H1 (cell line): ENCODE data around the gene MAP2K7.
A peak's percentile ranks its signal among the peaks of the same experiment; 100 is the strongest.

Experiments
- CHD2 ChIP-seq: IDR thresholded peaks from 2 replicates; pipeline ENCODE4 v1.6.1; 2012; ENCODE audit warnings: low read length, improper control_type of control experiment
- EP300 ChIP-seq, 2 experiments: IDR thresholded peaks; 1 replicate in 1 of 2; 2 replicates in 1 of 2; pipeline ENCODE4 v1.6.1; 2011 to 2012; ENCODE audit warnings: low read depth in 2 of 2, low read length in 2 of 2, mild to moderate bottlenecking in 2 of 2, borderline replicate concordance in 1 of 2, inconsistent platforms in 1 of 2, moderate library complexity in 1 of 2
- EZH2 ChIP-seq: fragments of 200-600 bp; sonication (generic); IDR thresholded peaks from 2 replicates; pipeline ENCODE4 v1.7.1; 2012; ENCODE audit warnings: low read depth, mild to moderate bottlenecking, moderate library complexity, low read length, inconsistent platforms; ENCODE audit not compliant: severe bottlenecking
- HDAC2 ChIP-seq, 2 experiments: fragments of 300-600 bp in 1 of 2; sonication (generic) in 1 of 2; IDR thresholded peaks; 2 replicates each; pipeline ENCODE4 v1.6.1; 2011 to 2012; ENCODE audit warnings: low read depth in 2 of 2, low read length in 2 of 2, mild to moderate bottlenecking in 2 of 2, moderate library complexity in 2 of 2, borderline replicate concordance in 1 of 2, inconsistent platforms in 1 of 2
- JUND ChIP-seq: IDR thresholded peaks from 2 replicates; pipeline ENCODE4 v1.6.1; 2011; ENCODE audit warnings: mild to moderate bottlenecking, improper control_type of control experiment, low read length
- KDM1A ChIP-seq: fragments of 200-600, 300-600 bp; sonication (generic); IDR thresholded peaks from 2 replicates; pipeline ENCODE4 v1.7.1; 2016; ENCODE audit warnings: mild to moderate bottlenecking, low read length, borderline replicate concordance
- NRF1 ChIP-seq: IDR thresholded peaks from 2 replicates; pipeline ENCODE4 v1.6.1; 2011; ENCODE audit warnings: mild to moderate bottlenecking, low read depth, low read length, improper control_type of control experiment
- POLR2A ChIP-seq, 2 experiments: IDR thresholded peaks; 1 replicate in 1 of 2; 2 replicates in 1 of 2; pipeline ENCODE4 v1.6.1; 2011; ENCODE audit warnings: low read depth in 2 of 2, low read length in 2 of 2, mild to moderate bottlenecking in 2 of 2; ENCODE audit errors: control extremely low read depth in 1 of 2
- RAD21 ChIP-seq, 2 experiments: IDR thresholded peaks in 1 of 2; conservative IDR thresholded peaks in 1 of 2; 2 replicates each; pipeline ENCODE4 v1.6.1; 2011; ENCODE audit warnings: low read depth in 2 of 2, low read length in 2 of 2, improper control_type of control experiment in 1 of 2, inconsistent platforms in 1 of 2, mild to moderate bottlenecking in 1 of 2, moderate library complexity in 1 of 2
- ZNF274 ChIP-seq: IDR thresholded peaks from 2 replicates; pipeline ENCODE4 v1.7.0; 2012; ENCODE audit warnings: low read length, borderline replicate concordance; ENCODE audit errors: extremely low read depth
- TF ChIP-seq, protein P1 (sequence below), 3 experiments: IDR thresholded peaks; 1 replicate in 2 of 3; 2 replicates in 1 of 3; pipeline versions ENCODE4 v1.5.1 to v1.6.1; 2011; ENCODE audit warnings: low read length in 3 of 3, mild to moderate bottlenecking in 3 of 3, inconsistent platforms in 2 of 3, low read depth in 1 of 3, moderate library complexity in 1 of 3; ENCODE audit not compliant: insufficient read depth in 1 of 3; ENCODE audit errors: control extremely low read depth in 1 of 3
- TF ChIP-seq, protein P2 (sequence below): IDR thresholded peaks from 2 replicates; pipeline ENCODE4 v1.6.1; 2012; ENCODE audit warnings: low read length, inconsistent platforms

DNA sequence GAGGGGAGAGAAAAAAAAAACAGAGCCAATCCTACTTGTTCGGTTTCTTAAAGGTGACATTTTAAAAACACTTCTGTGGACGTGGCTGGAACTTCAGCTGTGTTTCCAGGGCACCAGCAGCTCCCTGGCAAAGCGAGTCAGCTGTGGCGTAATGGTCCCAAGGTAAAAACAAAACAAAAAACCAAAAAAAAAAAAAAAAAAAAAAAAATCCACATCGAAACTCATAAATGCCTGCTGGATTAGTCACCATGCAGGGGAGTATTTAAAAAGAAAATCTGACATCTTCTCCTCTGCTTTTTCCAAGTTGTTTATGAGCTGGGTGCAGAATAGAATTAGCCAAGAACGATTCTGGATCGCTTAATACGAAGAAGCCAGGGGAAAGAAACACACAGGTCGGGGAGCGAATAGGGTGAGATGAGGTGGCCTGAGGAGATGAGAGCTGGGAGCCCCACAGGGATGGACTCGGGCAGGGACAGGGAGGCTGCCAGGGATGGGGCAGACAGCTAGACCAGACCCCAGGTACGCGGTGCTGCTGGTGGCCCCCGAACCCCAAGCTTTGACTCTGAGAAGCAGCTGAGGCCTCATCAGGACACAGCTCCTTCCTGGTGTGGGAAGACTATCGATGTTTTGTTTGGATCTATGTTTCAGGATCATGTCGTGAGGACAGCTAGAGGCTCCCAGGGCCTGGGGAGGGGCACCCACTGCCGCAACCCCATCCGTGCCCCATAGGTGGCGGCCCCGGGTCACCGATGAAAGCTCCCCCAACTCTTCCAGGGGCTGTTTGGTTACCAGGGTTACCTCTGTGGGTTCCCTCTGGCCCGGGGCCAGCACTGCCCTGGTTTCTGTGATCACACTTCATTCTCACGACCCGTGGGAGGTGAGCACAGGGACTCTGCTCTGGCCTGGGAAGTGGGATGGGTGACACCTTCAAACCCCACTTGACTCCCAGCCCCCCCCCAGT lies 25.3 kb downstream of the MAP2K7 start:
- TF ChIP-seq, protein P1, sequence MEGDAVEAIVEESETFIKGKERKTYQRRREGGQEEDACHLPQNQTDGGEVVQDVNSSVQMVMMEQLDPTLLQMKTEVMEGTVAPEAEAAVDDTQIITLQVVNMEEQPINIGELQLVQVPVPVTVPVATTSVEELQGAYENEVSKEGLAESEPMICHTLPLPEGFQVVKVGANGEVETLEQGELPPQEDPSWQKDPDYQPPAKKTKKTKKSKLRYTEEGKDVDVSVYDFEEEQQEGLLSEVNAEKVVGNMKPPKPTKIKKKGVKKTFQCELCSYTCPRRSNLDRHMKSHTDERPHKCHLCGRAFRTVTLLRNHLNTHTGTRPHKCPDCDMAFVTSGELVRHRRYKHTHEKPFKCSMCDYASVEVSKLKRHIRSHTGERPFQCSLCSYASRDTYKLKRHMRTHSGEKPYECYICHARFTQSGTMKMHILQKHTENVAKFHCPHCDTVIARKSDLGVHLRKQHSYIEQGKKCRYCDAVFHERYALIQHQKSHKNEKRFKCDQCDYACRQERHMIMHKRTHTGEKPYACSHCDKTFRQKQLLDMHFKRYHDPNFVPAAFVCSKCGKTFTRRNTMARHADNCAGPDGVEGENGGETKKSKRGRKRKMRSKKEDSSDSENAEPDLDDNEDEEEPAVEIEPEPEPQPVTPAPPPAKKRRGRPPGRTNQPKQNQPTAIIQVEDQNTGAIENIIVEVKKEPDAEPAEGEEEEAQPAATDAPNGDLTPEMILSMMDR (IDR thresholded peaks at IDR 0.05; ENCODE audit: control extremely low read depth in 1 of 3, insufficient read depth in 1 of 3, low read depth in 1 of 3, low read length in 3 of 3) = peak; percentile 49 to 71 (median 69); a peak in 3 of 4 replicates
- no peak for TF ChIP-seq CHD2
- no peak for TF ChIP-seq EP300 (IDR thresholded peaks at IDR 0.05; ENCODE audit: borderline replicate concordance in 1 of 2, low read depth in 2 of 2, low read length in 2 of 2)
- TF ChIP-seq POLR2A (IDR thresholded peaks at IDR 0.05; ENCODE audit: control extremely low read depth in 1 of 2, low read depth in 2 of 2, low read length in 2 of 2) = peak in 1 of 2 experiments; percentile 38; a peak in 1 of 3 replicates
- no peak for TF ChIP-seq ZNF274
- no peak for TF ChIP-seq EZH2
- no peak for TF ChIP-seq JUND
- no peak for TF ChIP-seq HDAC2 (IDR thresholded peaks at IDR 0.05; ENCODE audit: borderline replicate concordance in 1 of 2, low read depth in 2 of 2, low read length in 2 of 2)
- TF ChIP-seq RAD21 (IDR thresholded peaks at IDR 0.05 in 1 of 2, conservative IDR thresholded peaks at IDR 0.05 in 1 of 2; ENCODE audit: low read depth in 2 of 2, low read length in 2 of 2) = peak; percentile 50 to 65
- TF ChIP-seq, protein P2, sequence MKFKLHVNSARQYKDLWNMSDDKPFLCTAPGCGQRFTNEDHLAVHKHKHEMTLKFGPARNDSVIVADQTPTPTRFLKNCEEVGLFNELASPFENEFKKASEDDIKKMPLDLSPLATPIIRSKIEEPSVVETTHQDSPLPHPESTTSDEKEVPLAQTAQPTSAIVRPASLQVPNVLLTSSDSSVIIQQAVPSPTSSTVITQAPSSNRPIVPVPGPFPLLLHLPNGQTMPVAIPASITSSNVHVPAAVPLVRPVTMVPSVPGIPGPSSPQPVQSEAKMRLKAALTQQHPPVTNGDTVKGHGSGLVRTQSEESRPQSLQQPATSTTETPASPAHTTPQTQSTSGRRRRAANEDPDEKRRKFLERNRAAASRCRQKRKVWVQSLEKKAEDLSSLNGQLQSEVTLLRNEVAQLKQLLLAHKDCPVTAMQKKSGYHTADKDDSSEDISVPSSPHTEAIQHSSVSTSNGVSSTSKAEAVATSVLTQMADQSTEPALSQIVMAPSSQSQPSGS = no peak
- no peak for TF ChIP-seq NRF1
- TF ChIP-seq KDM1A = no peak
